GM19372 (cell line): ENCODE data around the gene SHQ1.

Experiments used
- ATAC-seq: cut with Tn5 transposase; IDR thresholded peaks from one replicate; pipeline ENCODE4 v1.9.1; 2021; ENCODE audit warnings: mild to moderate bottlenecking, low read depth, moderate library complexity; ENCODE audit not compliant: unreplicated experiment

The SHQ1 gene

DNA sequence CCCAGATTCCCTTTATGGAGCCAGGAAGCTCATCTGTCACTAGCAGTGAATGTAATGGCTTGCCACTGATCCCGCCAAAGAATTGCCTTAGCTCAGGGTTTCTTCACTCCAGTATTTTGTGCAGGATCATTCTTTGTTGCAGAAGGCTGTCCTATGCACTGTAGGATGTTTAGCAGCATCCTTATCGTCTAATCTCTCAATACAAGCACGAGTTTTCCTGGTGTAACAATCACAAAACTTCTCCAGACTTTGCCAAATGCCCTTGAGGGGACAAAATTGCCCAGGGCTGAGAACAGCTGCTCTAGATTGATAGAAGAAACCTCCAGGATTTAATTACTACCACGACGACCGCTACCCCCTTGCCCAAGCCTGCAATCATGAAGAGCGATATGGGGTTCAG is 6.8 kb upstream of the SHQ1 start:
- no peak for ATAC-seq

DNA sequence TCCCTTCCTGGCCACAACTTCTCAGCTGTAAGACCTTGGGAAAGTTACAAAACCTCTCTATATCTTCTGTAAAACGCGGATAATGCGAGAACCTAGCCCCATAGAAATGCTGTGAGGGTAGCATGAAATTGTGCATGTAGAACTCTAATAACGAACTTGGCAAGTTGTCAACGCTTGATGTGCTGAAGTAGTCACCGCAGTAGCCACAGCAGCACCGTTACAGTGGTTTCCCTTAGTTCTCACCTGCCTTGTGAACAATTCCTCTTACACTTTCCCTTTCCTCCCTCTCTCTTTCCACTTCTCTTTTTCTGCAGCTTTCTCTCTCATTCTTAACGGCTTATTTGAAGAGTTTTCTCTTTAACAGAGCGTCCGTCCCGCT is 447 bp upstream of the SHQ1 start:
- ATAC-seq, result peak; percentile 41

DNA sequence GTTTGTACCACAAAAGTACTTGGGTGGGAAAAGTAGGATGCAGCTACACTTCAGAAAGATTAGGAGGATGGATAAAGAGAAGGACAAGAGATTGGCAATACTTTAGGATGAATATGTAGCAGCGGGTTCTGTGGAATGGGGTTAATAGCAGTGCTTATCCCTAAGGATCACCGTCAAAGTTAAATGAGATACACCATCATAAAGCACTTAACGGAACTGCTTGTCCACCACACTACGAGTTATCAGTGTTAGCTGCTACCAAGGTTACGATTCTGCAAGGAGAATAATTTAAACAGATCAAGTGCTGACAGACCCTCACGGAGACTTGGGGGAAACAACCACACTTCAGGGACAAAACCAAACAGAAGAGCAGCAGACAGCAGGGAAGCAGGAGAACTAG is 963 bp downstream of the SHQ1 start:
- ATAC-seq, result no peak

DNA sequence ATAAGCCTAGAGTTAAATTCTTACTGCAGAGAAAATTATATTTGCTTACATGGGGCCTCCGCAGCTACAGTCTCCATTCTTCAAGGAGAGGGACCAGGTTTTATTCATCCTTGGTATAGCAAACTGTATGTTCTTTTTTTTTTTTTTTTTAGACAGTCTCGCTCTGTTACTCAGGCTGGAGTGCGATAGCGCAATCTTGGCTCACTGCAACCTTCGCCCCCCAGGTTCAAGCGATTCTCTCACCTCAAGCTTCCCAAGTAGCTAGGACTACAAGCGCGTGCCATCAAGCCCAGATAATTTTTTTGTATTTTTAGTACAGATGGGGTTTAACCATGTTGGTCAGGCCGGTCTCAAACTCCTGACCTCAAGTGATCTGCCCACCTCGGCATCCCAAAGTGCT is 2.1 kb downstream of the SHQ1 start:
- no peak for ATAC-seq

DNA sequence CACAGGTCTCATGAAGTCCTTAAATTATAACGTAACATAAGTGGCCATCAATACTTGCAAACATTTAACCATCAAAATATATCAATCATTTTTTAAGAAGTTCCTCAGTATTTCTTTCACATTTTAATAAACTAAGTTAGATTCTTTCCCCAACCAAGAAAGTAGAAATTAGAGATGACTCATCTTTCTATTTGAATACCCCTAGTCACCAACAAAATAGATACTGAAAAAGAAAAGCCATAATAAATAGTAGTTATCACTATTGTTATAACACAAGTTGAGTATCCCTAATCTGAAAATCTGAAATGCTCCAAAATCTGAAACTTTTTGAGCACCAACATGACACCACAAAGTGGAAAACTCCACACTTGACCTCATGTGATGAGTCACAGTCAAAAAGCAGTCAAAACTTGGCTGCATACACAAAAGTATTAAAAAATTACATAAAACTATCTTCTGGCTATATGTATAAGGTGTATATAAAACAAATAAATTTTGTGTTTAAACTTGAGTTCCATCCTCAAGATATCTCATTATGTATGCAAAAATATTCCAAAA is 3.7 kb downstream of the SHQ1 start:
- ATAC-seq, result no peak

DNA sequence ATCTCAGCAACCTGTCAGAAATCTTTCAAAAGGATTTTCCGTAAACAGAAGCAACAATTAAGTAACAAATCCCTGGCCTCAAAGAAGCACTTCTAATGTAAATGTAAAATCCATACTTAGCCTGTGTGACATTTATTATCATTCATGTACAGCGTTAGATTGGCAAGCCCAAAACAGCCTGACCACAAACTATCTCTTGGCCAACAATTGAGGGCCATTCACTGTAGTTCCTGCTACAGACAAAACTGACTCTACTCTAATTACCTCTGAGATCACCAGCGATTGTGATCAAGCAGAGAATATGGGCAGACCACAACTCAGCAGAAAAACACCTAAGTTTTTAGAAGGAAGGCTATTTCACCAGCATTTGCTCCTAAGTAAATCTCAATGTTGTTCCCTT is 9.2 kb downstream of the SHQ1 start:
- ATAC-seq, result no peak

DNA sequence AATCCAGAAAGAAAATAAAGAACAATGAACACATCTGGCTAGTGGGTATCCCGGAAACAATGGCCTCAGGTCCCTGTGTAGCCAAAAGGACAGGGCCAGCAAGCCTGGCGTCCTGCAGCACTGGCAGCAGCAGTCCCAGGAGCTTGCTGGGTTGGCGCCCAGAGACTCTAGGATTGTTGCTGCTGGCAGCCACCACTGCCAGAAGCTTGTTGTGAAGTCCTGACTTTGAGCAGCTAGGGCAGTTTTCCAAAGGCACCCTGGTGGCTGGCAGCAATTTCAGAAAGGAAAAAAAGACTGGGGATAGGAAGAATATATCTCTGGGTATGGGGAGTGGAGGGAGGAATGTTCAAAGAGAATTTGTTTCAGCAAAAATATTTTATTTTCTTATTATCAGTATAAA is 11.3 kb downstream of the SHQ1 start:
- no peak for ATAC-seq

DNA sequence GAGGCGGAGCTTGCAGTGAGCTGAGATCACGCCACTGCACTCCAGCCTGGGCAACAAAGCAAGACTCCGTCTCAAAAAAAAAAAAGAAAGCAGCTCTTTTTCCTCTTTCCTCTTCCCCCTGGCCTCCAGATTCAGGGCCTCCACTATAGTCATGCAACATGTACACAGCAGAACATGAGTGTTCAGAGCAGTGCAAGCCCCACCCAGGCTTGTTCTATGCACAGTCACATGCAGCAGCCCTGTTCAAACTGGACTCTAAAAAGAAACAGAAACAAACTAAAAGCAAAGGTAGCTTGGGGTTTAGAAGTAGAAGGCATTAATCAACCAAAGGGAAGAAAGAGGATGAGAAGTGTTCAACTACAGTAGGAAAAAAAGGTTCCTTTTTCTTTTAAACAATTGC is 11.8 kb downstream of the SHQ1 start:
- no peak for ATAC-seq

DNA sequence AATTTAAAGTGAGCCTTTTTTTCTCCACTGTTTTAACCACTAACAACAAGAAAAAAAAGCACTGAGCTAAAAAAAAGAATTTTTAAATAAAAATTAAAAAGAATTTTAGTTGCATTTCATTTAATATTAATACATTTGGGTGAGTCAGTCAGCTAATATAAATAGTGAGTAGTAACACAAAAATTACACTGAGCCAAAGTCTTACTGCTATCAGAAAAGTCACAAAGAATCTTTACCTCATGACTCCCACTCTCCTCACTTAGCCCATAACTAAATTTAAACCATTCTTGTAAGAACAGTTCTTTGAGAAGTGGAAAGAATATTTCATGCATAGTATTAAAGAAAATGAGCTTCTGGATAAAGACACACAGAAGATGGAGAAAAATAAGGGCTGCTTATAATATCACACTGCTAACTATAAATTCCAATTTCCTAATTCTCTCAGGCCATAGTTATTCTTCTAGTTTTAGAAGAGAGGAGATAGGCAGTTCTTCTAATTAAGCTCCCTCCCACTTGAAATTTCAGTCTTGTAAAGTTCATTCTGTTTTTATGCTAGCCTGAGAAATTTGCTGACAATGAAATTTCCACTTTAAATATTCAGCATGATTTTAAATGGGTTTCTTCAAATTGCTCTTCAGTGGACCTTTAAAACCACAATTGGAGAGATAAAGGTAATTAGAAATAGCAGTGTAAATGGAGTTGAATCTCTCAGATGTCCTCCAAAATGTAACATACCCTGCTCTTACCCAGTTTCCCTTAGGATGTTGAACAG is 17.6 kb downstream of the SHQ1 start:
- ATAC-seq, result no peak

DNA sequence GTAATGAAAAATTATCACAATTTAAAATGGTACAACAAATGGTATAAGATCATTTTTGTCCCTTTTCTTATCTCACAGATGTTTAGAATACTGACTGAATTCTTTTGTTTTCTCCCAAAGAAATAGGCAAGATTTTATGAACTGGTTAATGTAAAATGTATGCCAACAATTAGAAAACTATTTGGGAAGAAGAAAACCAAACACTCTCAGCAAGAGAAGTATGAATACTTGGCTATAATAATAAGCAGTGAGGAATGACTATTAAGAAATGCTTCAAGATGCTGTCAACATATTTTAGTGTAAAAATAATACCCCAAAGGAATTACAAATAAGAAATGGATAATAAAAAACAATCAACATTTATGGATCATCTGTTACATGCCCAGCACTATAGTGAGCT is 18.5 kb downstream of the SHQ1 start:
- ATAC-seq, result no peak

DNA sequence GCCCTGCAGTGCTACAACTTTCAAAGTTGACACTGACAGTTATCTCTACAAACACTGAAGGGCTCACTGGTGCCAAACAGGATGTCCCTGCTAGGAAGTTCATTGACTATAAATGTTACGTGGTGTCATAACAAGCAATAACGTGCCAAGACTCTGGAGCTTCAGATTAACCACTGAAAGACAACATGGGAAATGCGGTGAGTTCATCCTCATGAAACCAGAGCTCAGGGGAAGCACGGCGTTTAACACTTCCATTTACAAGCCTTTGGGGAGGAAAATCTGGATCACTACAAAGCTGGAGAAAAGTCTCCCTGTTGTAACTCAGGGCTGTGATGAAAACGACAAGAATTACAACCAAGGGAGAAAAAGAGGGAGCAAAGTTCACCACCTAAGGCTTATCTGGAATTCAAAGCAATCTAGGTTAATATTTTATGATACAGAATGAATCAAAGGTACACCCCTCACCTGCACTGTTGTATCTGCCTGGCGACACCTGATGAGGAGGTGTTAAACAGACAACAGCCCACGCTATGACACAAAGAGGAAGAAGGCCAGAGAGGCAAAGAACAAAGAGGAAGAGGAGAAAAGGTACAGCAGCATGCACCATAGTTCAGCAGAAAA is 27.0 kb downstream of the SHQ1 start:
- peak; percentile 43 for ATAC-seq

DNA sequence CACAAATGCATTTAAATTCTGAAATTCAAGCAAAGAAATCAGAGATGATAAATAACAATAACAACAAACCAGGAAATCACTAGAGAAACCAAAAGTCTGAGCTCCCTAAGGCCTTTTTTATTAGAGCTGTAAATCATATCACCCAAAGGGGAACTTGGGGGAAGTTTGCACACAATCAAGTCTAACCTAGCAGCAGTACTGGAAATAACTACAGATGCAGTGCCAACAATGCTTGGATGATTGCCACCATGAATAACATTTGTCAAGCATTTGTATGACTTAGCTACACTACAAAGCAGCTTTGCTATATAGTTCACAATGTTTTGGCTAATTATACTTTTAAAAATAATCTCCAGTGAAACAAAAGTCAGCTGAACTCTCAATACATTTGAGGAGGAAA is 27.8 kb downstream of the SHQ1 start:
- no peak for ATAC-seq

DNA sequence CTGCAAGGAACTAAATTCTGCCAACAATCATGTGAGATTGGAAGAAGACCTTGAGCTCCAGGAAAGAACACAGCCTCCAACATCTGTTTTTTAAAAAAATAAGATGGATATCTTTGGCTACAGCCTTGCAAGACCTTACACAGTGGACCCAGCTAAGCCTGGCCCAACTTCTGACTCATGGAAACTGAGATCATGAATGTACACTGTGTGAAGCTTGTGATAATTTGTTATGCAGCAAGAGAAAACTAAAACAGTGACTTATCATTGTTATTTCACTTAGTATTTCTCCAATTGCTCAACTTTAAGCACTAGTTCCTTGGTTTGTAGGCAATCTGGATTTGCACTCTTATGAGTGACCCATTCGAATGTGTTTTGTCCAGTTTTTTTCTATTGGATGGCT is 29.3 kb downstream of the SHQ1 start:
- no peak for ATAC-seq

DNA sequence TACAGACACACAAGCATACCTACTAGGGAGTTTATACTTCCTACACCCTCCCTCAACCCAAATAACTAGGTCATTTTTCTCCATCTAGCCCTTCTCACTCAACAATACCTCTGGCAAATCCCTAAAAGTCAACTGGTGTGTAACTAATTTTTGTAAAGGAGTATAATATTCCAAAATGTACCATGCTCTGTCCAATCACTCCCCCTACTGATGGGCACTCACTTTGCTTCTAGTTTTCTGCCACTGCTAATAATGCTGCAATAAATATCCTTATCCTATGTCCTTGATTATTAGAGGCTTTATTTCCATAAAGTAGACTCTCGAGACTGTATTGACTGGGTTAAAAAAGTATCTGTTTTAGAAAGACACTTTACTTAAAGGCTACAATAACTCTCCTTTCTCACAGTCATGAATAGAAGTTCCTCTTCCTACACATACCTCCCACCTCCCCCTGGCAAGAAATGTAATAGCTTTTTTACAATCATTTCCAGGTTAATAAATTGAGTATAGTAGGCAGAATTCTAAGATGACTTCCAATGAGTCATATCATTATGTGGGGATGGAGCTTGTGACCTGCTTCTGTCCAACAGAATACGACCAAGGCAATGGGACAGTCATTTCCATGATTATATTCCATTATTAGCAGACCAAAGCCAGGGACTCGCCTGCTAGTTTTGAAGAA is 30.0 kb downstream of the SHQ1 start:
- ATAC-seq, result no peak

DNA sequence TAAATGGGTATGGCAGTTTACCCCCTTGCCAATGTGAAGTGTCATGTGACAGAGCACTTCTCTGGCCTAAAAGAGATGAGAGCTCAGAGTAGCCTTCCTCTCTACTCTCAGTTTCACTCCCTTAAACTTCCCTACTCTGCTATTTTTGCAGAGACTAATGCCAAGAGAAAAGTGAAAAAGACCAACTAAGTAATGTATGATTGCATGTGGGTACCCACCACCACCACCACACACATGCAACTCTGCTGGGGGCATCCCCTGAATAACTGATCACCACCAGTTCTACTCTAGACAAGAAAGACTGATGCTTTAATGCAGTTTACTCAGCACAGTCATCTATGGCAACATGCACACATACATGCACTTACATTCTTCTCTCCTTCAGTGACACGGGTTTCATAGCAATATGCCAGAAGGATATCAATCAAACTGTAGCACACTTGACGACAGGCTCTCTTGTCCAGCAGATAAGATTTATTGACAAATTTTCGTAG is 31.3 kb downstream of the SHQ1 start:
- peak; percentile 45 for ATAC-seq

DNA sequence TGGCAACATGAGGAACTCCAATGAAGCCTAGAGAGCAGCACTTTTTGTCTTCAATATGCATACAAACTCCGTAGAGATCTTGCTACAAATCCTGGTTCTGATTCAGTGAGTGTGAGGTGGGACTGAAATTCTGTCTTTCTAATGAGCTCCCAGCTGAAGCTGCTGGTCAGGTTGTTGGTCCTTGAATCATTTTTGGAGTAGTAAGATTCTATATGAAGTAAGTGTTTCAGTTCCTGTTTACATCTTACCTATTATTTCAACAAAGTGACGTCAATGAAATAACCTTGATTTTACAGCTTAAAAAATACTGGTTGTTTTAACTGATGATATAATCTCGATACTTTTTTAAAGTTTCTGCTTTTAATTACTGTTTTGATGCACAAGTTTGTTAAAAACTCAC is 33.9 kb downstream of the SHQ1 start:
- ATAC-seq, result peak; percentile 47

DNA sequence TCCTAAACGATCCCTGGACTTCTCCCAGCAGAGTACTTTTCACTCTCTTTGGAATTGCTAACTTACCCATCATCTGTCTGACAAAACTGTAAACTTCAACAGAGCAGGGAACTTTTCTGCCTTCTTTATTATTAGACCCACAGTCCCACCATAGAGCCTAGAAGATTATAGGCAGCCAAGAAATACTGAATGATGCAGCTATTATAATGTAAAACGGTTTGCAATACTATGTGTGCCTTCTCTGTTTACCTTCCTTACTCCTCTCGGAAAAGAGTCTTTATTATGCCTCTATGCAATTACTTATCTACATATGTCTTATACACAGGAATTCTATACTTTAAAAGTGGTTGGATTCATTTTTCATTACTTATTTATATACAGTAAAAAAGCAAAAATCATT is 36.0 kb downstream of the SHQ1 start:
- ATAC-seq, result no peak

DNA sequence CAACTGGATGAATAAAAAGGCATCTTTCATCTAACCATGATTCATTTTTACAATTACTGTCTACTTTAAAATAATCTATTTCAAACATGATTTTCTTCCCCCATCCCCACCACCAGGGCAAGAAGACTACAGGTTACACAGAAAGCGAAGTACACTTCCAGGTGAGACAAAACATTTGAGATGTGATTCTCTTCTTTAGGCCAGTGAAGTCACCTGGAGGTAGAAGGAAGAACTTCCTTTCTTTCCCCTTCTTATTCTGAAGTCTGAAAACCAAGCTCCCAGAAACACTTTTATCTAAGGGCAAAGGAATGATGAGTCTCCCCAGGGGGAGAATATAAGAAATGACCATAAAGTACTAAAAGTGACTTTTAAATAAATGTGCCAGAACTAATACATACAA is 36.7 kb downstream of the SHQ1 start:
- no peak for ATAC-seq

DNA sequence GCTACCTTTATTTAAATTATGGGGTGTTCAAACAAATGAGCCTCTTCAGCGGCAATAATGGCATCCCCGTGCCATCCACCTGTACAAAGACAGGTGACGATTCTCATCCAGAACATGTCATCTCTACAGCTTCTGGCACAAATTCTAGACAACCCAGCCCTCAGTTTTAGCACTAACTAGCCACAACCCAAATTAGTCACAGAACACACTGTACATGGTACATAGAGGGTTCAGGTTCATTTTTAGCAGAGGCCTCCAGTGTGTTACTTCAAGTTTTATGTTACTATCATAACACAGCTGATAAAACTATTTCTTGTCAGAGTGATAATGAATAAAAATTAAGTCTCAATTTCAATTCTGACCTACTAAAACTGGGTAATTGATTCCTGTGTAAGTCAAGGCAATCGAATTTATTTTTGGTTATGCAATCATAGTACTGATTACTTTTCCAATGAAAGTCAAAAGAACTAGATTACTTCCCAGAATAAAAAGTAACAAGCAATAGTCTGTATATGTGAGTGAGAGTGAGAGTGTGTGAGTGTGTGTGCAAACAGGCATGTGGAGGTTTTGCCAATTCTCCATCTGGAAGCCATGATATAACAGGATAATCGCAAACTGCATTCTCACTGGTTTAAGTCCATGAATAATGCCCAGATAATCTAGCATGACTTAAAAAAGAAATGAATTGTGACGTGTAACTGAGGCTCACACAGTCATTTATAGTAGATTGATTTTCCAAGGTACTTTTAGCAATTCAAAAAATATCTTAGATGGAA is 37.4 kb downstream of the SHQ1 start:
- no peak for ATAC-seq

DNA sequence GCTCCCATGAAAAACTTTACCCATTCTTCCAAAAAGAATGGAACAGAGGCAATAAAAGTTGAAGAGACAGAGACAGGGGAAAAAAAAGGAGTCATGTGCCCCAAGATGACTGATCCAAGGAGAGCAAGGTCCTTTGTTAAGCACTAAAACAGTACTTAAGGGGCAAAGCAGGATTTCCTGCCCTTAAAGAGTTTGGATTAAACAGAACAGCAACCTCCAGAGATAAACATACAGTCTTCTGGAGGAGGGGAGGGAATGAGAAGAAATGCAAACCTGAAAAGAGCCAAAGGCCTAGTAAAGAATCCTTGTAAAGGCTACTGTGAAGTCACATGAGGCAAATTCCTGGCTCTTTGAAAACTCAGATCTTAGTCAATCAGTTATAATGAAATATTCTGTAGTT is 38.2 kb downstream of the SHQ1 start:
- no peak for ATAC-seq

DNA sequence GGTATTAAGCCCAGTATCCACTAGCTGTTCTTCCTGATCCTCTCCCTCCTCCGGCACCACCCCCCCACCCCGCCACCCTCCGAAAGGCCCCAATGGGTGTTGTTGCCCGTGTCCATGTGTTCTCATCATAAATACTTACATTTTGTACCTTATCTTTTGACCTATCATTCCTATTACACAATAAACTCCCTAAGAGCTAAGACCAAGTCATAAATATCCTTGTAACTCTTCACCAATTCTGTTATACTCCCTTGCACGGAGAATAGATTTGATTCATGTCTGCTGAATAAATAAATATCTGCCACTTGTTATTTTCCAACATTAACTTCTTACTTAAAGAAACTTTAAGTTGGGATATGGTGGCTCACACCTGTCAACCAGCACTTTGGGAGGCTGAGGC is 43.9 kb downstream of the SHQ1 start:
- ATAC-seq, result no peak
